TTC549 (cell line): ENCODE data around the gene SHMT2.
A peak's percentile ranks its signal among the peaks of the same experiment; 100 is the strongest.

Experiments used
- FAIRE-seq: peaks from 2 replicates; lab custom pipeline; 2012; peaks lifted over from hg19 to GRCh38; lab: Jason Lieb, UNC

SHMT2 gene

GRCh38 chr12:57229634-57230380, at the start of gene SHMT2:
TSS of gene SHMT2 (plus strand) at chr12:57229711. CDS start at chr12:57229779, 68 bp downstream.
- peak; percentile 71 for FAIRE-seq

GRCh38 chr12:57180321-57180989, 49.1 kb upstream of the SHMT2 start:
- no peak for FAIRE-seq

- FAIRE-seq: no peak
Measured at GRCh38 chr12:57181072-57181471, 48.4 kb upstream of the SHMT2 start.

GRCh38 chr12:57181561-57182155, 47.9 kb upstream of the SHMT2 start:
- FAIRE-seq: no peak

- FAIRE-seq: no peak
Measured at GRCh38 chr12:57182918-57183575, 46.5 kb upstream of the SHMT2 start.

- no peak for FAIRE-seq
Measured at GRCh38 chr12:57183939-57184725, 45.4 kb upstream of the SHMT2 start.

GRCh38 chr12:57185403-57185802, 44.1 kb upstream of the SHMT2 start:
- no peak for FAIRE-seq

- FAIRE-seq: no peak
Measured at GRCh38 chr12:57185906-57186508, 43.5 kb upstream of the SHMT2 start.

GRCh38 chr12:57187222-57188089, 42.1 kb upstream of the SHMT2 start:
- FAIRE-seq: no peak

- no peak for FAIRE-seq
Measured at GRCh38 chr12:57188090-57188425, 41.5 kb upstream of the SHMT2 start.

- no peak for FAIRE-seq
Measured at GRCh38 chr12:57190037-57190436, 39.5 kb upstream of the SHMT2 start.

GRCh38 chr12:57190821-57191220, 38.7 kb upstream of the SHMT2 start:
- FAIRE-seq: no peak

- no peak for FAIRE-seq
Measured at GRCh38 chr12:57191410-57191809, 38.1 kb upstream of the SHMT2 start.

GRCh38 chr12:57192920-57193319, 36.6 kb upstream of the SHMT2 start:
- no peak for FAIRE-seq

GRCh38 chr12:57193706-57194245, 35.7 kb upstream of the SHMT2 start:
- no peak for FAIRE-seq

GRCh38 chr12:57194253-57194652, 35.3 kb upstream of the SHMT2 start:
- no peak for FAIRE-seq

- FAIRE-seq: no peak
Measured at GRCh38 chr12:57195186-57195585, 34.3 kb upstream of the SHMT2 start.

GRCh38 chr12:57195611-57196371, 33.7 kb upstream of the SHMT2 start:
- no peak for FAIRE-seq

- FAIRE-seq: no peak
Measured at GRCh38 chr12:57196439-57196838, 33.1 kb upstream of the SHMT2 start.

GRCh38 chr12:57196956-57197355, 32.6 kb upstream of the SHMT2 start:
- no peak for FAIRE-seq
